GM23338 (cell line): ENCODE results near the gene PARP2. TPM values are rescaled to one million over a fixed set of nuclear protein-coding genes. Genes with fewer than 3 reads are reported as not detected.

Source experiments
- ATAC-seq: fragments of 200-7000 bp; cut with Tn5 transposase; 3 replicates; pipeline ENCODE4 v1.9.1; 2020
- DNase-seq: peaks from one replicate; pipeline ENCODE4 v3.0.0-alpha.2; 2015; ENCODE audit warnings: low spot score
- H2AFZ ChIP-seq: fragments of 200-600 bp; sonication (generic); 2 replicates; pipeline ENCODE4 v1.8.0; 2016; ENCODE audit warnings: antibody characterized with exemption, mild to moderate bottlenecking, moderate library complexity
- H3F3A ChIP-seq: fragments of 200-600 bp; sonication (generic); replicated peaks from 2 replicates; pipeline ENCODE4 v1.8.0; 2017; ENCODE audit warnings: antibody characterized with exemption, mixed run types, low read depth
- H3K27ac ChIP-seq: fragments of 200-600 bp; sonication (generic); 2 replicates; pipeline ENCODE4 v1.6.1; 2016; ENCODE audit warnings: low read depth
- H3K27me3 ChIP-seq: fragments of 200-600 bp; sonication (generic); 2 replicates; pipeline ENCODE4 v1.8.0; 2016; ENCODE audit warnings: mild to moderate bottlenecking, mixed run types, moderate library complexity; ENCODE audit not compliant: insufficient read depth
- H3K36me3 ChIP-seq: fragments of 200-600 bp; sonication (generic); 2 replicates; pipeline ENCODE4 v1.8.0; 2016; ENCODE audit warnings: mild to moderate bottlenecking; ENCODE audit not compliant: insufficient read depth
- H3K4me1 ChIP-seq: fragments of 200-600 bp; sonication (generic); 2 replicates; pipeline ENCODE4 v1.8.0; 2016; ENCODE audit warnings: mild to moderate bottlenecking, moderate library complexity; ENCODE audit not compliant: insufficient read depth
- H3K4me2 ChIP-seq: fragments of 200-600 bp; sonication (generic); 2 replicates; pipeline ENCODE4 v1.7.1; 2017; ENCODE audit warnings: mixed run types
- H3K4me3 ChIP-seq: fragments of 200-600 bp; sonication (generic); 2 replicates; pipeline ENCODE4 v1.6.1; 2016; ENCODE audit warnings: mixed run types
- H3K79me2 ChIP-seq: fragments of 200-600 bp; sonication (generic); replicated peaks from 2 replicates; pipeline ENCODE4 v1.8.0; 2017; ENCODE audit warnings: mild to moderate bottlenecking; ENCODE audit not compliant: insufficient read depth
- H3K9me2 ChIP-seq: fragments of 200-600 bp; sonication (generic); 2 replicates; pipeline ENCODE4 v1.8.0; 2017; ENCODE audit not compliant: insufficient read depth
- H4K20me1 ChIP-seq: fragments of 200-600 bp; sonication (generic); replicated peaks from 2 replicates; pipeline ENCODE4 v1.8.0; 2017; ENCODE audit warnings: mild to moderate bottlenecking; ENCODE audit not compliant: insufficient read depth
- H3K27ac Mint-ChIP-seq: 2 replicates; pipeline ENCODE4 v1.8.0; 2020; ENCODE audit warnings: inconsistent platforms, mild to moderate bottlenecking, moderate library complexity, mixed read lengths
- H3K27me3 Mint-ChIP-seq: 3 replicates; pipeline ENCODE4 v1.8.0; 2022; ENCODE audit warnings: low read depth, mild to moderate bottlenecking, moderate library complexity, mixed read lengths, inconsistent platforms; ENCODE audit not compliant: insufficient read depth, poor library complexity
- H3K36me3 Mint-ChIP-seq: 3 replicates; pipeline ENCODE4 v1.8.0; 2021; ENCODE audit warnings: low read depth, mild to moderate bottlenecking, inconsistent platforms, moderate library complexity, mixed read lengths
- H3K4me1 Mint-ChIP-seq: 3 replicates; pipeline ENCODE4 v1.8.0; 2020; ENCODE audit warnings: mild to moderate bottlenecking, inconsistent platforms, mixed read lengths
- H3K4me3 Mint-ChIP-seq: 3 replicates; pipeline ENCODE4 v1.8.0; 2021; ENCODE audit warnings: moderate library complexity, mild to moderate bottlenecking, inconsistent platforms, mixed read lengths
- H3K9me3 Mint-ChIP-seq: 3 replicates; pipeline ENCODE4 v1.8.0; 2020; ENCODE audit warnings: moderate library complexity, mild to moderate bottlenecking, inconsistent platforms, mixed read lengths
- CREB1 ChIP-seq: fragments of 250-450 bp; sonication (Bioruptor Pico); IDR thresholded peaks from 2 replicates; pipeline ENCODE4 v1.5.0; 2020; ENCODE audit warnings: low read depth, mild to moderate bottlenecking, moderate library complexity
- CTCF ChIP-seq, 2 experiments: fragments of 200-600 bp in 1 of 2; sonication (generic) in 1 of 2; conservative IDR thresholded peaks; 2 replicates each; pipeline versions ENCODE4 v1.5.1 to v1.6.1; 2016 to 2017; ENCODE audit warnings: antibody characterized with exemption in 2 of 2, low read depth in 2 of 2, mild to moderate bottlenecking in 2 of 2, moderate library complexity in 1 of 2
- ETS1 ChIP-seq: IDR thresholded peaks from 2 replicates; pipeline ENCODE4 v1.6.1; 2016; ENCODE audit warnings: antibody characterized with exemption
- EZH2 ChIP-seq: fragments of 200-600 bp; sonication (generic); IDR thresholded peaks from one replicate; pipeline ENCODE4 v1.8.0; 2017; ENCODE audit warnings: antibody characterized with exemption, mild to moderate bottlenecking, low read depth; ENCODE audit not compliant: unreplicated experiment
- EZH2phosphoT487 ChIP-seq: fragments of 200-600 bp; sonication (generic); IDR thresholded peaks from one replicate; pipeline ENCODE4 v1.8.1; 2018; ENCODE audit warnings: antibody characterized with exemption; ENCODE audit not compliant: unreplicated experiment
- JUNB ChIP-seq: IDR thresholded peaks from one replicate; pipeline ENCODE4 v1.6.1; 2016; ENCODE audit warnings: antibody characterized with exemption; ENCODE audit not compliant: unreplicated experiment
- NANOG ChIP-seq: IDR thresholded peaks from 2 replicates; pipeline ENCODE4 v1.6.1; 2016; ENCODE audit warnings: antibody characterized with exemption, borderline replicate concordance
- POLR2AphosphoS5 ChIP-seq: IDR thresholded peaks from 2 replicates; pipeline ENCODE4 v1.6.1; 2016; ENCODE audit warnings: antibody characterized with exemption, low read depth
- REST ChIP-seq: IDR thresholded peaks from one replicate; pipeline ENCODE4 v1.6.1; 2018; ENCODE audit warnings: antibody characterized with exemption; ENCODE audit not compliant: unreplicated experiment
- STAT1 ChIP-seq: IDR thresholded peaks from one replicate; pipeline ENCODE4 v1.6.1; 2016; ENCODE audit warnings: antibody characterized with exemption; ENCODE audit not compliant: unreplicated experiment
- ZNF114 ChIP-seq: fragments of 250-450 bp; sonication (Bioruptor Pico); IDR thresholded peaks from 2 replicates; pipeline ENCODE4 v1.5.0; 2020; ENCODE audit warnings: mild to moderate bottlenecking, moderate library complexity
- ZNF331 ChIP-seq: fragments of 250-450 bp; sonication (Bioruptor Pico); IDR thresholded peaks from 2 replicates; pipeline ENCODE4 v1.5.0; 2020; ENCODE audit warnings: low read depth, mild to moderate bottlenecking, moderate library complexity
- ZNF462 ChIP-seq: fragments of 250-450 bp; sonication (Bioruptor Pico); IDR thresholded peaks from 2 replicates; pipeline ENCODE4 v1.5.0; 2020; ENCODE audit warnings: mild to moderate bottlenecking, moderate library complexity
- polyA plus RNA-seq: library from polyadenylated mRNA; unstranded; fragments of >200 nt; fragmentation: Nextera tagmentation; extraction: Ambion mirVana; gene quantifications from 2 replicates; pipeline ENCODE4 v1.2.1, GENCODE V29; 2016
- total RNA-seq: library from RNA; depleted of rRNA; stranded (reverse); fragments of >200 nt; shearing (Covaris generic); gene quantifications from 2 replicates; pipeline ENCODE4 v1.2.3, GENCODE V29; 2014

Gene PARP2
- total and polyA plus RNA-seq, 2 experiments from 2014 or later = 27.8 to 42.7 TPM

- Mint-ChIP-seq H3K36me3 (peaks cover 27% of the 10 kb centered on the region), H3K4me1 (no peaks in the 10 kb centered on the region), H3K27ac (peak overlapping the region; percentile 43; the same call in 1 of the 2 replicates), H3K9me3 (no peaks in the 10 kb centered on the region), H3K27me3 (peaks cover 3% of the 10 kb centered on the region), H3K4me3 (no peak overlapping the region)
- Histone ChIP-seq H3K27ac (no peak overlapping the region), H3K4me2 (no peak overlapping the region), H3K4me1 (no peaks in the 10 kb centered on the region), H3K9me2 (no peaks in the 10 kb centered on the region), H4K20me1 (peaks cover 3% of the 10 kb centered on the region; the same call in 1 of the 2 replicates), H3F3A (no peaks in the 10 kb centered on the region), H3K27me3 (no peaks in the 10 kb centered on the region), H2AFZ (no peak overlapping the region), H3K4me3 (no peak overlapping the region), H3K79me2 (no peaks in the 10 kb centered on the region), H3K36me3 (no peaks in the 10 kb centered on the region; the same call in 1 of the 2 replicates)
- TF ChIP-seq ZNF114 (CRISPR knock-in tag) (no peak), EZH2 (no peak), CREB1 (CRISPR knock-in tag) (no peak), CTCF (conservative IDR thresholded peaks at IDR 0.05; ENCODE audit: low read depth in 2 of 2) (no peak), POLR2AphosphoS5 (no peak), NANOG (no peak), ZNF331 (CRISPR knock-in tag) (no peak), REST (no peak), STAT1 (no peak), ZNF462 (CRISPR knock-in tag) (no peak), JUNB (no peak), ETS1 (no peak), EZH2phosphoT487 (no peak)
- no peak for ATAC-seq
- no peak for DNase-seq
These were observed 57.1 kb downstream of the PARP2 start for GRCh38 chr14:20400589-20400964.
